H1 (cell line): ENCODE results near the gene NAA16. TPM values are rescaled to one million over a fixed set of nuclear protein-coding genes. Genes with fewer than 3 reads are reported as not detected.
A peak's percentile ranks its signal among the peaks of the same experiment; 100 is the strongest.

Experiments used
- CTCF ChIA-PET: fragments of 300-600 bp; sonication (Branson Sonifier 250); formaldehyde crosslinking; loops from one replicate; lab custom pipeline; 2021; ENCODE audit not compliant: partially characterized antibody; lab: Charles Lee
- POLR2A ChIA-PET: fragments of 300-600 bp; sonication (Branson Sonifier 250); formaldehyde crosslinking; loops from one replicate; lab custom pipeline; 2021; ENCODE audit warnings: inconsistent platforms; ENCODE audit not compliant: partially characterized antibody; lab: Charles Lee
- DNase-seq, 2 experiments: peaks; one replicate each; pipeline versions ENCODE4 v3.0.0 to v3.0.0-alpha.2; 2010 to 2022; ENCODE audit warnings: low spot score in 2 of 2, low read depth in 1 of 2, mixed read lengths in 1 of 2
- FAIRE-seq: peaks from 2 replicates; lab custom pipeline; 2011; peaks lifted over from hg19 to GRCh38; lab: Jason Lieb, UNC
- H2AFZ ChIP-seq: 2 replicates; pipeline ENCODE4 v1.8.1; 2012; ENCODE audit warnings: low read length, inconsistent platforms
- H2AK5ac ChIP-seq: 2 replicates; pipeline ENCODE4 v1.6.1; 2013; ENCODE audit warnings: low read depth, low read length
- H2BK120ac ChIP-seq: replicated peaks from 2 replicates; pipeline ENCODE3; 2013; ENCODE audit warnings: low read depth, low read length, inconsistent platforms
- H2BK12ac ChIP-seq: 2 replicates; pipeline ENCODE4 v1.6.1; 2013; ENCODE audit warnings: low read depth, low read length
- H2BK15ac ChIP-seq: 2 replicates; pipeline ENCODE4 v1.6.1; 2013; ENCODE audit warnings: low read length
- H2BK20ac ChIP-seq: 2 replicates; pipeline ENCODE4 v1.6.1; 2013; ENCODE audit warnings: low read length
- H2BK5ac ChIP-seq: 2 replicates; pipeline ENCODE4 v1.6.1; 2013; ENCODE audit warnings: low read depth, low read length
- H3K14ac ChIP-seq: 2 replicates; pipeline ENCODE4 v1.6.1; 2013; ENCODE audit warnings: inconsistent platforms; ENCODE audit not compliant: insufficient read length
- H3K18ac ChIP-seq: 2 replicates; pipeline ENCODE4 v1.6.1; 2013; ENCODE audit warnings: low read length; ENCODE audit errors: extremely low read depth
- H3K23ac ChIP-seq: 2 replicates; pipeline ENCODE4 v1.6.1; 2013; ENCODE audit warnings: inconsistent platforms; ENCODE audit not compliant: insufficient read length
- H3K23me2 ChIP-seq: 2 replicates; pipeline ENCODE4 v1.6.1; 2013; ENCODE audit warnings: low read depth, low read length
- H3K27ac ChIP-seq: 2 replicates; pipeline ENCODE4 v1.6.1; 2011; ENCODE audit warnings: low read depth, low read length, inconsistent platforms
- H3K27me3 ChIP-seq, 4 experiments: replicated peaks in 1 of 4; 1 replicate in 1 of 4; 2 replicates in 3 of 4; pipeline versions ENCODE4 v1.6.1 to v1.8.1; 2011 to 2013; ENCODE audit warnings: low read length in 3 of 4, mild to moderate bottlenecking in 3 of 4, inconsistent platforms in 2 of 4, mixed read lengths in 2 of 4, moderate library complexity in 1 of 4; ENCODE audit not compliant: control insufficient read depth in 3 of 4, insufficient read depth in 3 of 4; ENCODE audit errors: extremely low read depth in 1 of 4
- H3K36me3 ChIP-seq, 4 experiments: 2 replicates each; pipeline versions ENCODE4 v1.6.1 to v1.8.1; 2011 to 2013; ENCODE audit warnings: mild to moderate bottlenecking in 4 of 4, low read length in 3 of 4, moderate library complexity in 2 of 4, control low read depth in 1 of 4, inconsistent platforms in 1 of 4; ENCODE audit not compliant: insufficient read depth in 4 of 4, control insufficient read depth in 2 of 4
- H3K4ac ChIP-seq: replicated peaks from 2 replicates; pipeline ENCODE3; 2013; ENCODE audit warnings: low read length, low read depth, mixed read lengths, inconsistent platforms; ENCODE audit not compliant: insufficient read length
- H3K4me1 ChIP-seq, 4 experiments: replicated peaks in 1 of 4; 1 replicate in 1 of 4; 2 replicates in 3 of 4; pipeline versions ENCODE4 v1.6.1 to v1.8.1; 2011 to 2013; ENCODE audit warnings: low read length in 3 of 4, inconsistent platforms in 2 of 4, mixed read lengths in 1 of 4; ENCODE audit not compliant: insufficient read depth in 4 of 4, control insufficient read depth in 3 of 4
- H3K4me2 ChIP-seq, 2 experiments: 2 replicates each; pipeline versions ENCODE4 v1.6.1 to v1.8.1; 2011 to 2013; ENCODE audit warnings: low read depth in 2 of 2, low read length in 2 of 2, control low read depth in 1 of 2, inconsistent platforms in 1 of 2, mild to moderate bottlenecking in 1 of 2; ENCODE audit not compliant: insufficient read depth in 1 of 2
- H3K4me3 ChIP-seq, 4 experiments: fragments of 200-600, 300-600 bp in 1 of 4; sonication (generic), shearing (Covaris generic), sonication (Bioruptor Twin) in 1 of 4; 2 replicates each; pipeline versions ENCODE4 v1.5.1 to v1.8.1; 2011 to 2016; ENCODE audit warnings: low read length in 4 of 4, low read depth in 3 of 4, control low read depth in 2 of 4, inconsistent platforms in 2 of 4, mild to moderate bottlenecking in 2 of 4, mixed read lengths in 1 of 4, moderate library complexity in 1 of 4; ENCODE audit not compliant: insufficient read depth in 2 of 4; ENCODE audit errors: extremely low read depth in 1 of 4
- H3K56ac ChIP-seq: replicated peaks from 2 replicates; pipeline ENCODE3; 2013; ENCODE audit warnings: low read depth, mild to moderate bottlenecking, mixed read lengths, low read length, inconsistent platforms; ENCODE audit not compliant: insufficient read length
- H3K79me1 ChIP-seq: 2 replicates; pipeline ENCODE4 v1.6.1; 2013; ENCODE audit warnings: low read depth, low read length, control low read depth
- H3K79me2 ChIP-seq, 2 experiments: 2 replicates each; pipeline versions ENCODE4 v1.6.1 to v1.8.1; 2012 to 2013; ENCODE audit warnings: low read length in 2 of 2, mild to moderate bottlenecking in 2 of 2, inconsistent platforms in 1 of 2; ENCODE audit not compliant: insufficient read depth in 2 of 2, control insufficient read depth in 1 of 2
- H3K9ac ChIP-seq, 4 experiments: replicated peaks in 1 of 4; 1 replicate in 1 of 4; 2 replicates in 3 of 4; pipeline versions ENCODE4 v1.6.1 to v1.8.1; 2011 to 2013; ENCODE audit warnings: low read depth in 3 of 4, low read length in 3 of 4, control low read depth in 2 of 4, mild to moderate bottlenecking in 2 of 4, moderate library complexity in 2 of 4, inconsistent platforms in 1 of 4; ENCODE audit errors: extremely low read depth in 1 of 4
- H3K9me3 ChIP-seq, 2 experiments: 2 replicates each; pipeline versions ENCODE4 v1.6.1 to v1.8.1; 2012 to 2013; ENCODE audit warnings: mild to moderate bottlenecking in 2 of 2, moderate library complexity in 2 of 2, control low read depth in 1 of 2, inconsistent platforms in 1 of 2, low read depth in 1 of 2, low read length in 1 of 2, mixed read lengths in 1 of 2; ENCODE audit not compliant: insufficient read depth in 2 of 2
- H4K20me1 ChIP-seq, 2 experiments: replicated peaks in 1 of 2; 2 replicates each; pipeline versions ENCODE3 to v1.8.1; 2011 to 2013; ENCODE audit warnings: inconsistent platforms in 2 of 2, low read length in 2 of 2, mild to moderate bottlenecking in 1 of 2; ENCODE audit not compliant: insufficient read depth in 2 of 2, control insufficient read depth in 1 of 2
- H4K5ac ChIP-seq: 2 replicates; pipeline ENCODE4 v1.6.1; 2013; ENCODE audit warnings: low read length, low read depth, mixed read lengths, inconsistent platforms; ENCODE audit not compliant: insufficient read length
- H4K8ac ChIP-seq: 2 replicates; pipeline ENCODE4 v1.8.0; 2013; ENCODE audit warnings: mild to moderate bottlenecking, moderate library complexity, low read length, inconsistent platforms; ENCODE audit not compliant: insufficient read depth; ENCODE audit errors: extremely low read depth
- H4K91ac ChIP-seq: replicated peaks from 2 replicates; pipeline ENCODE3; 2013; ENCODE audit warnings: low read length, mixed read lengths, inconsistent platforms; ENCODE audit not compliant: insufficient read length
- KDM5A ChIP-seq: fragments of 200-600 bp; IDR thresholded peaks from 2 replicates; pipeline ENCODE4 v1.7.1; 2012; ENCODE audit warnings: mild to moderate bottlenecking, low read length, inconsistent platforms, mixed read lengths
- WGBS, 2 experiments: shearing (Covaris generic) in 1 of 2; methylation state at CpG; one replicate each; pipeline versions ENCODE4 v1.1.6 to v1.1.7; 2013 to 2015; ENCODE audit warnings: low lambda C conversion rate in 2 of 2, mixed read lengths in 2 of 2, inconsistent platforms in 1 of 2, low coverage in 1 of 2, missing lambda C conversion rate in 1 of 2; ENCODE audit not compliant: insufficient replicate concordance in 2 of 2, insufficient coverage in 1 of 2, insufficient read length in 1 of 2; ENCODE audit errors: extremely low coverage in 1 of 2, missing lambda C conversion rate in 1 of 2; 5-methylcytosine and 5-hydroxymethylcytosine counted together
- polyA plus RNA-seq, 7 experiments: library from polyadenylated mRNA; depleted of rRNA in 3 of 7; stranded (reverse) in 5 of 7; unstranded in 2 of 7; fragments of >200 nt in 5 of 7; fragments of 200-250 nt in 2 of 7; gene quantifications; 1 replicate in 5 of 7; 2 replicates in 1 of 7; 4 replicates in 1 of 7; pipeline versions ENCODE4 v1.2.1 to v1.2.3, GENCODE V29; 2011 to 2013; ENCODE audit warnings: missing spikeins in 2 of 7, mixed read lengths in 2 of 7
- total RNA-seq: library from RNA; stranded (reverse); fragmentation: NEBNext Ultra II Directional; extraction: Animal tissue kit (Norgen Biotek cat#: 25700); gene quantifications from 2 replicates; pipeline ENCODE4 v1.2.1, GENCODE V29; 2021

Gene NAA16
- total and polyA plus RNA-seq, 2 of the 8 experiments (the other 6 are each of a cell fraction or from before 2014, with no cell fraction given): 11.4 to 40.0 TPM

- Histone ChIP-seq H3K79me2 (no peaks in the 10 kb centered on the region), H3K9me3 (no peaks in the 10 kb centered on the region), H4K91ac (peak overlapping the region; percentile 93), H4K8ac (no peak overlapping the region; the same call in 1 of the 2 replicates), H3K56ac (no peak overlapping the region), H4K20me1 (no peaks in the 10 kb centered on the region), H3K36me3 (no peaks in the 10 kb centered on the region), H3K4me3 (no peak overlapping the region), H3K4ac (peak overlapping the region; percentile 81), H2BK15ac (peak overlapping the region; percentile 88; the same call in 1 of the 2 replicates), H3K27ac (no peak overlapping the region), H3K4me1 (peaks cover 0 to 4% (median 1%) of the 10 kb centered on the region in 4 experiments; a peak in 1 of 7 replicates), H2BK12ac (peak overlapping the region; percentile 97; the same call in 1 of the 2 replicates), H2BK5ac (peak overlapping the region; percentile 91), H3K9ac (no peak overlapping the region), H2BK20ac (peak overlapping the region; percentile 98; the same call in 1 of the 2 replicates), H3K18ac (peak overlapping the region; percentile 48), H3K23me2 (no peaks in the 10 kb centered on the region), H3K27me3 (no peaks in the 10 kb centered on the region), H2AFZ (peak overlapping the region; percentile 97), H3K79me1 (no peaks in the 10 kb centered on the region), H4K5ac (peak overlapping the region; percentile 2), H2BK120ac (peak overlapping the region; percentile 48), H3K14ac (no peak overlapping the region), H3K23ac (no peak overlapping the region), H3K4me2 (no peak overlapping the region), H2AK5ac (peak overlapping the region; percentile 79; the same call in 1 of the 2 replicates)
- DNase-seq: peak in 1 of 2 experiments; percentile 55
- no peak for FAIRE-seq
- TF ChIP-seq KDM5A: no peak
- POLR2A ChIA-PET: no interaction called here
- CTCF ChIA-PET: interaction anchor here (0.6 to 2.1 kb wide), 7 partner anchors 10 to 569 kb away, joined by 3 to 7 read pairs (median 3); no protein-coding TSS in a partner anchor
- 82% methylated on average over 12 of the region's 14 CpGs; no CpG with 5 or more reads in 1 of the 2 experiments for WGBS, 2 experiments
Observed at GRCh38 chr13:41402691-41403511, 91.8 kb downstream of the NAA16 start.
